22Rv1 (cell line): Measurements from ENCODE around the gene STARD9.

Source experiments
- ZFX ChIP-seq: fragments of 450-650 bp; IDR thresholded peaks from 2 replicates; pipeline ENCODE4 v1.6.1; 2017; ENCODE audit warnings: antibody characterized with exemption, borderline replicate concordance
- TF ChIP-seq, protein P1 (sequence below): fragments of 450-650 bp; IDR thresholded peaks from 2 replicates; pipeline ENCODE4 v1.5.1; 2017; ENCODE audit warnings: mild to moderate bottlenecking

- TF ChIP-seq, protein P1, sequence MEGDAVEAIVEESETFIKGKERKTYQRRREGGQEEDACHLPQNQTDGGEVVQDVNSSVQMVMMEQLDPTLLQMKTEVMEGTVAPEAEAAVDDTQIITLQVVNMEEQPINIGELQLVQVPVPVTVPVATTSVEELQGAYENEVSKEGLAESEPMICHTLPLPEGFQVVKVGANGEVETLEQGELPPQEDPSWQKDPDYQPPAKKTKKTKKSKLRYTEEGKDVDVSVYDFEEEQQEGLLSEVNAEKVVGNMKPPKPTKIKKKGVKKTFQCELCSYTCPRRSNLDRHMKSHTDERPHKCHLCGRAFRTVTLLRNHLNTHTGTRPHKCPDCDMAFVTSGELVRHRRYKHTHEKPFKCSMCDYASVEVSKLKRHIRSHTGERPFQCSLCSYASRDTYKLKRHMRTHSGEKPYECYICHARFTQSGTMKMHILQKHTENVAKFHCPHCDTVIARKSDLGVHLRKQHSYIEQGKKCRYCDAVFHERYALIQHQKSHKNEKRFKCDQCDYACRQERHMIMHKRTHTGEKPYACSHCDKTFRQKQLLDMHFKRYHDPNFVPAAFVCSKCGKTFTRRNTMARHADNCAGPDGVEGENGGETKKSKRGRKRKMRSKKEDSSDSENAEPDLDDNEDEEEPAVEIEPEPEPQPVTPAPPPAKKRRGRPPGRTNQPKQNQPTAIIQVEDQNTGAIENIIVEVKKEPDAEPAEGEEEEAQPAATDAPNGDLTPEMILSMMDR: no peak
- TF ChIP-seq ZFX: no peak
These were observed 15.3 kb downstream of the STARD9 start for GRCh38 chr15:42590619-42591237.
